ENCODE data around the gene DNAJC25.

DNA sequence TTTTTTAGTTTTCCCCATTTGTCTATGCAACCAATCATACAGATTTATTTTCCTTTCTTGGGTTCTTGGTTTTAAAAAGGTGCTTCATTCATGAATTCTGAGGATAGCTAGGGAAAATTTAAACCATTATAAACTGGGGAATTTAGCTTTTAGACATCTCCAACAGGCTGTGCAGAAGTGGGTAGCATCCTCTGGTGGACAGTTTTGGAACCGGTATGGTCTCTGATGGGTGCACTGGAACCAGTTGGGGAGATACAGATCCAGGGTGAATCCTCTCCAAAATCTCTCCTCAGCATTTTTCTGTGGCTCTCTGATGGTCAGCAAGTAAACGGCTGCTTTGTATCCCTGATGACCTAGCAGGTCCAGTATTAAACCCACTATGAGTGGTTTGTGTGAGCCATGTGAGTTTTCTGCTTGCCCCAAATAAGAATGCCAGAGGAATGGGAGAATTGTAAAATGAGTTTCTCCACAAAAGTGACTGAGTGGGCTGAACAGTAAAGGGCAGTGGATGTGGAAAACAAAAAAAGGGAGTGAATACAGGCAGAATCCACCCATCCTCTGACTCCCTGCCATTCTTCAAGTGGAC is 9.1 kb upstream of the DNAJC25 start:
- TF ChIP-seq, protein P1, sequence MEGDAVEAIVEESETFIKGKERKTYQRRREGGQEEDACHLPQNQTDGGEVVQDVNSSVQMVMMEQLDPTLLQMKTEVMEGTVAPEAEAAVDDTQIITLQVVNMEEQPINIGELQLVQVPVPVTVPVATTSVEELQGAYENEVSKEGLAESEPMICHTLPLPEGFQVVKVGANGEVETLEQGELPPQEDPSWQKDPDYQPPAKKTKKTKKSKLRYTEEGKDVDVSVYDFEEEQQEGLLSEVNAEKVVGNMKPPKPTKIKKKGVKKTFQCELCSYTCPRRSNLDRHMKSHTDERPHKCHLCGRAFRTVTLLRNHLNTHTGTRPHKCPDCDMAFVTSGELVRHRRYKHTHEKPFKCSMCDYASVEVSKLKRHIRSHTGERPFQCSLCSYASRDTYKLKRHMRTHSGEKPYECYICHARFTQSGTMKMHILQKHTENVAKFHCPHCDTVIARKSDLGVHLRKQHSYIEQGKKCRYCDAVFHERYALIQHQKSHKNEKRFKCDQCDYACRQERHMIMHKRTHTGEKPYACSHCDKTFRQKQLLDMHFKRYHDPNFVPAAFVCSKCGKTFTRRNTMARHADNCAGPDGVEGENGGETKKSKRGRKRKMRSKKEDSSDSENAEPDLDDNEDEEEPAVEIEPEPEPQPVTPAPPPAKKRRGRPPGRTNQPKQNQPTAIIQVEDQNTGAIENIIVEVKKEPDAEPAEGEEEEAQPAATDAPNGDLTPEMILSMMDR (IDR thresholded peaks at IDR 0.05), result peak; percentile 53 to 70 (median 63)
- no peak for TF ChIP-seq POLR2A (IDR thresholded peaks at IDR 0.05)
